Central memory CD4-positive, alpha-beta T cell (primary cell): ENCODE data around the gene SPI1.

ENCODE experiments used
- DNase-seq: peaks from one replicate; pipeline ENCODE4 v3.0.0; 2022

Gene SPI1

GRCh38 chr11:47356129-47356997 lies 22.0 kb downstream of the SPI1 start:
- no peak for DNase-seq

- no peak for DNase-seq
These were observed 22.8 kb downstream of the SPI1 start for GRCh38 chr11:47355283-47356128.

GRCh38 chr11:47354913-47355282 lies 23.4 kb downstream of the SPI1 start:
- DNase-seq = no peak

- no peak for DNase-seq
These were observed 24.2 kb downstream of the SPI1 start for GRCh38 chr11:47353978-47354774.

DNA sequence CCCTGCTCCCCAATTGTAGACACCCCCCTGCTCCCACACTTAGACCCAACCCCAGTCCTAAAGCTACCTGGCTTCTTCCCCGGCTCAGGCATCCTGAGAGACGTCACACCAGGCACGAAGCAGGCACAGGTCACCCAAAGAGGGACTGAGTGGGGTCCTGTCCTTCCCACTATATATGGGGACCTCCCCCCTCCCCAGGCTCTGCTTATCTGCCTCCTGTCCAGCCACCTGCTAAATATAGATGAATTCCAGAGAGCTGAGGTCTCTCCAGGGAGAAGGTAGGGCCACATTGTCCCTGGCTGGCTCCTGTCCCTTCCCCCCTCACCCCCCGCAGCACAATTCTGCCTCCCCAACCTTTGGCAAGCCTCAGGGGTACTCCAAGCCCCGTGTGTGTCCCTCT lies 25.8 kb downstream of the SPI1 start, which contains the start of gene MYBPC3:
MYBPC3 (minus strand) TSS at position 147 of the 400 bp plus-strand sequence; CDS start at position 92, 55 bp downstream.
- no peak for DNase-seq

DNA sequence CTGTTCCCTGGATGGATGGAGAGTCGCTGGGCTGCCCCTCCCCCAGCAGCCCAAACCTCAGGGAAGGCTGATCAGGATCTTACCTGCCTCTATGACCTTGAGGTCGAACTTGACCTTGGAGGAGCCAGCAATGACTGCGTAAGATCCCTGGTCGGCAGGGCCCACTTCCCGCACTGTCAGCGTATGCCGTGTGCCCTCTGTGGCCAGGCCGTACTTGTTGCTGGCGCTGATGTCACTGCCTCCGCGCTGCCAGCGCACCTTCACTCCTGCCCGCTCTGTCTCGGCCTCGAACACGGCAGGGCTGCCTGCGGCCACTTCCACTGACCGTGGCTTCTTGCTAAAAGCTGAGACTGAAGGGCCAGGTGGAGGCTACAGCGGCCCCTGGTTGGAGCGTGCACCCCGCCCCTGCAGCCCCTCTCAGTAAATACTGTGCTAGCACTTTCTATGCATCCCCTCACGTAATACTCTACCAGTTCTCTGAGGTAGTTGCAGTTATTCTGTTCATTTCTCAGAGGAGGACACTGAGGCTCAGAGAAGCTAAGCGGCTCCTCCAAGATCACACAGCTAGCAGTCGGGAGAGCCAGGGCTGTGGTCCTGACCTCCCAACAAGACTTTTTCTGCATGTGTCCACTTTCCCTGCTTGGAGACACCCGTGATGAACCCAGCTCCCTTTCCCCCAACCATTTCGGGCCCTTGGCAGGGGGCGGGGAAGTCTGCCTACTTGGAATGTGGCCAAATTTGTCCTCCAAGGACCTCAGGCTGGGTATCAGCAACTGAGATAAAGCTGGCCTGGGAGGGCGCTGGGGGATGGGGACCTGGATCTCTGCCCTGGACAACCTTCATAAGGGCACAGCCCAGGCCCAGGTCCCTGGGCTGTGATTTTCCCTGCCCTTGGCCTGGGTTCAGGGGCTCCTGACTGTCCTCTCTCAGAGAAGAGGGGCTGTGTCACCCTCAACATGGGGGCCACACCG lies 26.9 kb downstream of the SPI1 start:
- DNase-seq = no peak

- no peak for DNase-seq
These were observed 28.0 kb downstream of the SPI1 start for GRCh38 chr11:47350315-47350714.

DNA sequence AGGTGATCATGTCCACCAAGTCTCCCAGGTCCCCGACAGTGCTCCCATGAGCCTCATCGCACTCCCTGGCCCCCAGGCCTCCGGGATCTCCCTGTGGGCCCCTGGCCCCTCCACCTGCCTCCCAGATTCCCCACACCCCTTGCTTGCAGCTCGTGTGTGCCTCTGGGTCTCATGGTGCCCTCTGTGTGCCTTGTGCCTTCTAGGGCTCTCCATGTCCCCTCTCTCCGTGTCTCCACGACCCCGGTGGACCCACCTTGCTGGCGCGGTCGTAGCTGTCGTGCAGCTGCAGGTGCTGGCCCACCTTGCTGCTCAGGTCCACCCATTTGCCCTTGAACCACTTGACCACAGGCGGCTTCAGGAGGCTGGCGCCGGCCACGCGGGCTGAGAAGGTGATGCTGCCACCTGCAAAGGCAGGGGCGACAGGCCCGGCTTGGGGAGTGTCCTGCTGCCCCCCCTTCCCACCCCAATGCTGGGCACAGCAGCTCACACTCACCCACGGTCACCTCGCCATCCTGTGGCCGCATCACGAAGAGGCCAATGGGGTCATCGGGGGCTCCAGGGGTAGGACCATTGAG lies 28.7 kb downstream of the SPI1 start:
- DNase-seq = no peak

DNA sequence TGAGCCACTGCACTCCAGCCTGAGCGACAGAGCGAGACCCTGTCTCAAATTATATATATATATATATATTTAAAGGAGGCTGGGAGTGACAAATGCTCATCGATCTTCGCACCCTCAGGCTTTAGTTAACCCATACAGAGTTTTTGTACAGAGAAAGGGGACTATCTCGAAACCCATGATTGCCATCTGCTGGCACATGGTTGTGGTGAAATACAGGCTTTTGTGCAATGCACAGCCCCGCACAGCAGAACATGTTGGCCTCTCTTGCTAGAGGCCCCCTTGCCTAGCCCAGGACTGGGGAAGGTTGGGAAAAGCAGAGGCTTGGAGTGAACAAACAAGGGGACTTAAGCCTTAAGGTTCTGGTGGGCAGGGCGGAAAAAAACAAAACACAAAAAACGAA lies 29.5 kb downstream of the SPI1 start:
- no peak for DNase-seq

DNA sequence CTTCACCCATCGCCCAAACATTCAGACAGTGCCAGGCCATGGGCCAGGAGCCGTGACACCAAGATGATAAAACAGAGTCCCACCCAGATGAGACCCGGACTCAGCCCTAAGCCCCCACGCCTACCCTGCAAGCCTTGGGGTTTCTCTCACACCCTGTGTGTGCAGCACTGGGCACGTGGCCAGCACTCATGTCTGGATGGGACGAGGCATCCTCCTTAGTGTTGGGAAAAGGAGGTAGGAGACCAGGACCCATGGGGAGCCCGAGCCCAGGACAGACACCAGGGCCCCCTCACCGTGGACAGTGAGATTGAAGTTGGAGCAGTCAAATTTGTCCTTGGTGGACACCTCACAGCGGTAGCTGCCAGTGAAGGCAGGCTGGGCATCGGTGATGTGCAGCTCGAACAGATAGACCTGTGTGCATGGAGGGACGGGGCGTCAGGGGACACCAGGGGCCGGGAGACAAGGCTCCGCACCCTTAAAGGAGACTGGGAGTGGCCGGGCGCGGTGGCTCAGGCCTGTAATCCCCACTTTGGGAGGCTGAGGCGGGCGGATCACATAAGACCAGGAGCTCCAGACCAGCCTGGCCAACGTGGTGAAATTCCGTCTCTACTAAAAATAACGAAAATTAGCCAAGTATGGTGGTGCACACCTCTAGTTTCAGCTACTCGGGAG lies 30.1 kb downstream of the SPI1 start:
- no peak for DNase-seq

- no peak for DNase-seq
These were observed 31.2 kb downstream of the SPI1 start for GRCh38 chr11:47347137-47347536.

DNA sequence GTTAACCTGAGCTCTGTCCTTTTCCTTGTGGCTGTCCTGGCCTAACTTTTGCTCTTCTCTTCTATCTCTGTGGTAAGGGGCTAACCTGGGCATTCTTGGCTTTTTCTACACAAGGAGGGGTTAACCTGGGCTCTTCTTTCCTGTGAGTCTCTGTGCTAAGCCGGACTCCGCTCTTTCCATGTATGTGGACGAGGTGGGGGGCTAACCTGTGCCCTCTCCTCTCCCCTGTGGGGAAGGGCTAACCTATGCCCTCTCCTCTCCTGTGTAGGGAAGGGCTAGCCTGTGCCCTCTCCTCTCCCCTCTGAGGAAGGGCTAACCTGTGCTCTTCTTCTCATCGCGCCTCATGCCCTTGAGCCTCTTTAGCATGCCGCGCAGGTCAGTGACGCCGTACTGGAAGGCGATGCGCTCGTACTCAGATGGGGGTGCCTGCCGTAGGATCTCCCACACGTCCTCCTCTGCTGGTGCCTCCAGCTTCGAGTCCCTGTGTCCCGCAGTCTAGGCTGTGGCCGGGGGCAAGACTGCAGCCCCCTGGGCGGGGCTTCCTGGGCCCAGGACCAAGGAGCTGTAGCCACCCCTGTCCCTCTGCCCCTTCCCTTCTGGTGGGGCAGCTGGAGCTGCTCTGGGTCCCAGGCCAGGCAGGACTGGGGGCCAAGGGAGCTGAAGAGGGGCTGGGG lies 32.3 kb downstream of the SPI1 start:
- DNase-seq = no peak

DNA sequence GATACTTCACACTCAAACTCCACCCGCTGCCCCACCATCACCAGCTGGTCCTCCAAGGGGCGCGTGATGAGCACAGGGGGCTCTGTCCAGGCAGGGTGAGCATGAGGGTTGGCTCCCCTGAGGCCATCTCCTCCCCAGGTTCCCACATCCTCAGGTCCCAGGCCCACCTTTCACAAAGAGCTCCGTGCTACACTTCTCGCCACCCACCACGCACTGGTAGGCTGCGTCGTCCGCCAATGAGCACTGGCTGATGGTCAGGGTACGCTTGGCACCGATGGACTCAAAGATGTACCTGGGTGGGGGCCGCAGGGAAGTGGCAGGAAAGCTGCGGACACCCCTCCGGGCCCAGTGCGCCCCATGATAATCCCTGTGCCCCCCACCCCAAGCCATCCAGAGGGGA lies 35.5 kb downstream of the SPI1 start:
- no peak for DNase-seq

DNA sequence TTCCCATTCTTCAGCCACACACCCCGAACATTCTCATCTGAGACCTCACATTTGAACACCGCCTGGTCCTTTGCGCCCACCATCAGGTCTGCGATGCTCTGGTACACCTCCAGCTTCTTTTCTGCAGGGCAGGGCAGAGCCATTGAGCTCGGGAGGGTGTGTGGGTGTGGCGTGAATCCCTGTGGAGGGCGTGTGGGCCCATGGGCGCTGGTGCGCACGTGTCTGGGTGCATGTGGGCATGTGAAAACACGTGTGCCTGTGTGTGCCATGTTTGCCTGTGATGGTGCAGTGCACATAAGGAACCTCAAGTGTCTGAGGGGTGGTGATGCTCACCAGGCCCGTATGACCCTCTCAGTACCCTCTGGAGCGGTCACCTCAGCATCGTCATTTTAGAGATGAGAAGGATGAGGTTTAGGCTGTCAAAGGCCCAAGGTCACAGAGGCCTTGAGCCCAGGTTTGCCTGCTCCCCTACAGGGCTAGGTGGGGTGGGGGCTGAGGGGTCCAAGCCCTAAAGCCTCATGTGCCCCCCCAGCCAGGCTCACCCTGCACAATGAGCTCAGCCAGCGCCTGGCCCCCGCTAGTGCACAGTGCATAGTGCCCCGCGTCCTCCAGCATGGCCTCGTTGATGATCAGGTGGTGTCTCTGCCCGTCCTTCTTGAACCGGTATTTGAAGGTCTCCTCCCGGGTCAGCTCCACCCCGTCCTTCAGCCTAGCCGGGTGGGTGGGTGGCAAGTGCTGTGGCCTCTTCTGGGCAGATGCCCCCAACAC lies 36.1 kb downstream of the SPI1 start:
- DNase-seq = no peak

- no peak for DNase-seq
These were observed 37.2 kb downstream of the SPI1 start for GRCh38 chr11:47340980-47341775.

- no peak for DNase-seq
These were observed 38.3 kb downstream of the SPI1 start for GRCh38 chr11:47340010-47340409.

GRCh38 chr11:47338396-47339241 lies 39.7 kb downstream of the SPI1 start:
- no peak for DNase-seq
